Activated naive CD4-positive, alpha-beta T cell treated with anti-CD3 and anti-CD28 coated beads for 36 hours (primary cell): ENCODE results near the gene PDE3A. TPM values are rescaled to one million over a fixed set of nuclear protein-coding genes. Genes with fewer than 3 reads are reported as not detected.

Source experiments
- CTCF ChIA-PET: fragments of 350-600 bp; sonication (Branson Sonifier 250); formaldehyde crosslinking; loops from one replicate; lab custom pipeline; 2021; ENCODE audit warnings: antibody characterized with exemption; lab: Charles Lee
- DNase-seq: peaks from one replicate; pipeline ENCODE4 v3.0.0-alpha.2; 2020
- H3K27ac Mint-ChIP-seq: one replicate; pipeline ENCODE4 v1.8.0; 2021; ENCODE audit warnings: mild to moderate bottlenecking, mixed read lengths
- H3K27me3 Mint-ChIP-seq: one replicate; pipeline ENCODE4 v1.8.0; 2021; ENCODE audit warnings: low read depth, mixed read lengths
- H3K36me3 Mint-ChIP-seq: one replicate; pipeline ENCODE4 v1.8.0; 2021; ENCODE audit warnings: low read depth, mixed read lengths
- H3K4me1 Mint-ChIP-seq: one replicate; pipeline ENCODE4 v1.8.0; 2021; ENCODE audit warnings: low read depth, mixed read lengths
- H3K4me3 Mint-ChIP-seq: one replicate; pipeline ENCODE4 v1.8.0; 2021; ENCODE audit warnings: mild to moderate bottlenecking, moderate library complexity, mixed read lengths
- H3K9me3 Mint-ChIP-seq: one replicate; pipeline ENCODE4 v1.8.0; 2021; ENCODE audit warnings: mixed read lengths
- intact Hi-C: fragments of 100-400 bp; cut with micrococcal nuclease; formaldehyde crosslinking; loops from one replicate; pipeline ENCODE4 v1.15.1; 2023
- total RNA-seq, 2 experiments: library from RNA; stranded (reverse); gene quantifications; one replicate each; pipeline ENCODE4 v1.2.3, GENCODE V29; 2021

Gene PDE3A
- total RNA-seq, 2 experiments from 2014 or later = not detected

- no peak for DNase-seq
- no peaks in the 10 kb centered on the region for H3K27me3 Mint-ChIP-seq
- H3K36me3 Mint-ChIP-seq = no peaks in the 10 kb centered on the region
- no peaks in the 10 kb centered on the region for H3K9me3 Mint-ChIP-seq
- intact Hi-C loops = no loop called here
- H3K27ac Mint-ChIP-seq = no peak overlapping the region
- no peaks in the 10 kb centered on the region for H3K4me1 Mint-ChIP-seq
- CTCF ChIA-PET = no interaction called here
- H3K4me3 Mint-ChIP-seq = no peak overlapping the region
These were observed 66.7 kb downstream of the PDE3A start for GRCh38 chr12:20434996-20435395.

DNA sequence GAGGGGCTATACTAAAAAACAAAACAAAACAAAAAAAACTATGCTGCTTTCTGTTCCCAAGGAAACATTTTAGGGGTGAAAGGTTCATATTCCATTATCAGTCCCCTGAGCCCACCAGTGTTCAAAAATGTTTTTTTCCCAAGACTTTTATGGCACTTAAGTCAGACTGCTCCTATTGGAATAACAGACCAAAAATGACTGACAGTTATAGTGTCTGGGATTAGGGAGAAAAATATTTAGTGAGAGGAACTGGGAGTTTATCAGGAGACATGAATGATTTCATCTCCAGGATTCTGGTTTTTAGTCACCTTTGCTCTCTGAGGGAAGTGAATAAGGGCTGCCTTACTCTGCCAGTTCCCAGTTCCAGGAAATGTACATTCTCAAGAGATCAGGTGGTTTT lies 68.0 kb downstream of the PDE3A start:
- Mint-ChIP-seq H3K4me1 (no peaks in the 10 kb centered on the region), H3K27me3 (no peaks in the 10 kb centered on the region), H3K36me3 (no peaks in the 10 kb centered on the region), H3K27ac (no peak overlapping the region), H3K4me3 (no peak overlapping the region), H3K9me3 (no peaks in the 10 kb centered on the region)
- CTCF ChIA-PET = no interaction called here
- no peak for DNase-seq
- intact Hi-C loops = no loop called here

GRCh38 chr12:20438299-20438779 lies 70.0 kb downstream of the PDE3A start:
- Mint-ChIP-seq H3K36me3 (no peaks in the 10 kb centered on the region), H3K4me1 (no peaks in the 10 kb centered on the region), H3K27me3 (no peaks in the 10 kb centered on the region), H3K9me3 (no peaks in the 10 kb centered on the region), H3K4me3 (no peak overlapping the region), H3K27ac (no peak overlapping the region)
- intact Hi-C loops = no loop called here
- CTCF ChIA-PET = interaction anchor here (0.5 kb wide), 1 partner anchor 12 kb away, joined by 3 read pairs; no protein-coding TSS in a partner anchor
- DNase-seq = no peak

- CTCF ChIA-PET = no interaction called here
- no peak for DNase-seq
- H3K4me1 Mint-ChIP-seq = no peaks in the 10 kb centered on the region
- H3K27me3 Mint-ChIP-seq = no peaks in the 10 kb centered on the region
- no peak overlapping the region for H3K27ac Mint-ChIP-seq
- no peak overlapping the region for H3K4me3 Mint-ChIP-seq
- intact Hi-C loops = no loop called here
- H3K36me3 Mint-ChIP-seq = no peaks in the 10 kb centered on the region
- no peaks in the 10 kb centered on the region for H3K9me3 Mint-ChIP-seq
These were observed 71.3 kb downstream of the PDE3A start for GRCh38 chr12:20439626-20440025.

DNA sequence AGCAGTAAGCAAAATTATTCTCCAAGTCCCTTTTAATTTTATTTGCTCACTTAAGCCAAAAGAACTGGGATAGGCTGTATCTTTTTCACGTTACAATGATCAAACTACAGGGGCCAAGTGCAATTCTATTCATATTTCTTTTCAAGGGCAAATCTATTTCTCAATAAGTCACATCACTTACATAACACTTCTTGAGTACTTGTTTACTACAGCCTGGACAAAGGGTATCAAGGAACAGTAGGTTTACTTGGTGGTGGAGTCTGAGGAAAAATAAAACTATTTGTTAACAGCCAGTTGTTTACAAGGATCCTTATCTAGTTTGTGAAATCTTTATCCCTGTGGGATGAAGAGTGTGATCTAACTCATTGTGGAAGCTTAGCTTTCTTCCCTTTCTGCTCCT lies 72.1 kb downstream of the PDE3A start:
- Mint-ChIP-seq H3K36me3 (no peaks in the 10 kb centered on the region), H3K9me3 (no peaks in the 10 kb centered on the region), H3K4me1 (no peaks in the 10 kb centered on the region), H3K4me3 (no peak overlapping the region), H3K27ac (no peak overlapping the region), H3K27me3 (no peaks in the 10 kb centered on the region)
- CTCF ChIA-PET = no interaction called here
- intact Hi-C loops = no loop called here
- DNase-seq = no peak

GRCh38 chr12:20442322-20442721 lies 74.0 kb downstream of the PDE3A start:
- H3K4me3 Mint-ChIP-seq = no peak overlapping the region
- H3K9me3 Mint-ChIP-seq = no peaks in the 10 kb centered on the region
- no peak overlapping the region for H3K27ac Mint-ChIP-seq
- DNase-seq = no peak
- CTCF ChIA-PET = no interaction called here
- no peaks in the 10 kb centered on the region for H3K36me3 Mint-ChIP-seq
- no peaks in the 10 kb centered on the region for H3K27me3 Mint-ChIP-seq
- no peaks in the 10 kb centered on the region for H3K4me1 Mint-ChIP-seq
- intact Hi-C loops = no loop called here

GRCh38 chr12:20443255-20443654 lies 74.9 kb downstream of the PDE3A start:
- no peak overlapping the region for H3K4me3 Mint-ChIP-seq
- H3K27ac Mint-ChIP-seq = no peak overlapping the region
- no peaks in the 10 kb centered on the region for H3K36me3 Mint-ChIP-seq
- CTCF ChIA-PET = no interaction called here
- no peaks in the 10 kb centered on the region for H3K4me1 Mint-ChIP-seq
- intact Hi-C loops = no loop called here
- no peaks in the 10 kb centered on the region for H3K27me3 Mint-ChIP-seq
- no peak for DNase-seq
- H3K9me3 Mint-ChIP-seq = no peaks in the 10 kb centered on the region

- H3K4me3 Mint-ChIP-seq = no peak overlapping the region
- no peaks in the 10 kb centered on the region for H3K4me1 Mint-ChIP-seq
- no peak overlapping the region for H3K27ac Mint-ChIP-seq
- H3K36me3 Mint-ChIP-seq = no peaks in the 10 kb centered on the region
- no peaks in the 10 kb centered on the region for H3K27me3 Mint-ChIP-seq
- intact Hi-C loops = no loop called here
- CTCF ChIA-PET = no interaction called here
- no peak for DNase-seq
- no peaks in the 10 kb centered on the region for H3K9me3 Mint-ChIP-seq
These were observed 75.5 kb downstream of the PDE3A start for GRCh38 chr12:20443792-20444191.

DNA sequence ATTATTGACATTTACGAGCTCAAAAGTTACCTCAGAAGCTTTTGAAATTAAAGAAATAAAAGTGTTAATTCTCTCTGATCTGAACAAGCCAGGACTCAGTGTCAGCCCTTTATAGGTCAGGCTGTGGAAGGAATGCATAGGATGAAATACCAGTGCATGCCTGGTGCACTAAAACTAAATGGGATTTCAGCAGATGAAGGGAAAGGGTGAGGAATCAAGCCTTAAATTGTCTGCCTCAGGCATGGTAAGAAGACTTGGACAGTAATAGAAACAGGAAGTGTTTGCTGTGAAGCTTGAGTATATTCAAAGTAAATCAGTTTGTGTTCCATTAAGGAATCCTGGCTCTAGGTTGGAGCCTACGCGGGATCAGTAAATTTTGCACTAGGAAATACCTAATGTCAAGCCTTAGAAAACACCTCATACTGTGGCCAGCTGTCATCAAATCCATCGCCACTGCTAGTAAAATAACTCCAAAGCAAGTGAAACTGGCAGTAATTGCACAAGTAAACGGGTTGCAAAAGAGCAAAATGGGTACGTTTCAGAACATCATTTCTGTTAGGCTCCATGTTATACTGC lies 76.3 kb downstream of the PDE3A start:
- no peak for DNase-seq
- H3K27me3 Mint-ChIP-seq = no peaks in the 10 kb centered on the region
- no peak overlapping the region for H3K4me3 Mint-ChIP-seq
- CTCF ChIA-PET = no interaction called here
- H3K36me3 Mint-ChIP-seq = no peaks in the 10 kb centered on the region
- no peaks in the 10 kb centered on the region for H3K4me1 Mint-ChIP-seq
- no peaks in the 10 kb centered on the region for H3K9me3 Mint-ChIP-seq
- H3K27ac Mint-ChIP-seq = no peak overlapping the region
- intact Hi-C loops = no loop called here

DNA sequence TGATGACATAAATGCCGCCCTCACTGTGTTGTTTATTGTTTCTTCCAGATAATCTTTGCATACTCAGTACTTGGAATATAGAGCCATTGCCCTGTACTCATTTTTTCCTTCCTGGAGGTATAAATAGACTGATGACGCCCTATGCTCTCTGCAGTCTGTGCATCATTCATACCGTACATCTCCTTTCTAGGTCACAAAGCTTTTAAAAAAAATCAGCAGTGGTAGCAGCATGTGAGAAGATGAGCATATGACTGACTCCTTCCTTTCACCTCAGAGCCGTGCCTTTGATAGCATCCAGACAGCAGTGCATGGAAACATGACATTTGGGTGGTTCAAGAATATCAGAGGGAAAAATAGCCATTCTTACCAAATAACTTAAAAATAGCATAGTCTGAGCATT lies 77.3 kb downstream of the PDE3A start:
- no peak for DNase-seq
- Mint-ChIP-seq H3K4me3 (no peak overlapping the region), H3K9me3 (no peaks in the 10 kb centered on the region), H3K27ac (no peak overlapping the region), H3K36me3 (no peaks in the 10 kb centered on the region), H3K27me3 (no peaks in the 10 kb centered on the region), H3K4me1 (no peaks in the 10 kb centered on the region)
- CTCF ChIA-PET = no interaction called here
- intact Hi-C loops = no loop called here

- CTCF ChIA-PET = no interaction called here
- H3K4me3 Mint-ChIP-seq = no peak overlapping the region
These were observed 78.5 kb downstream of the PDE3A start for GRCh38 chr12:20446836-20447235.

GRCh38 chr12:20448781-20449180 lies 80.4 kb downstream of the PDE3A start:
- DNase-seq = no peak
- Mint-ChIP-seq H3K27me3 (no peaks in the 10 kb centered on the region), H3K36me3 (no peaks in the 10 kb centered on the region), H3K27ac (no peak overlapping the region), H3K4me1 (no peaks in the 10 kb centered on the region), H3K4me3 (no peak overlapping the region), H3K9me3 (no peaks in the 10 kb centered on the region)
- CTCF ChIA-PET = no interaction called here
- intact Hi-C loops = no loop called here

More at GRCh38 chr12:20446836-20447235, 78.5 kb downstream of the PDE3A start:
- intact Hi-C loops = no loop called here
- Mint-ChIP-seq H3K4me1 (no peaks in the 10 kb centered on the region), H3K36me3 (no peaks in the 10 kb centered on the region), H3K27ac (no peak overlapping the region), H3K9me3 (no peaks in the 10 kb centered on the region), H3K27me3 (no peaks in the 10 kb centered on the region)
- DNase-seq = no peak

DNA sequence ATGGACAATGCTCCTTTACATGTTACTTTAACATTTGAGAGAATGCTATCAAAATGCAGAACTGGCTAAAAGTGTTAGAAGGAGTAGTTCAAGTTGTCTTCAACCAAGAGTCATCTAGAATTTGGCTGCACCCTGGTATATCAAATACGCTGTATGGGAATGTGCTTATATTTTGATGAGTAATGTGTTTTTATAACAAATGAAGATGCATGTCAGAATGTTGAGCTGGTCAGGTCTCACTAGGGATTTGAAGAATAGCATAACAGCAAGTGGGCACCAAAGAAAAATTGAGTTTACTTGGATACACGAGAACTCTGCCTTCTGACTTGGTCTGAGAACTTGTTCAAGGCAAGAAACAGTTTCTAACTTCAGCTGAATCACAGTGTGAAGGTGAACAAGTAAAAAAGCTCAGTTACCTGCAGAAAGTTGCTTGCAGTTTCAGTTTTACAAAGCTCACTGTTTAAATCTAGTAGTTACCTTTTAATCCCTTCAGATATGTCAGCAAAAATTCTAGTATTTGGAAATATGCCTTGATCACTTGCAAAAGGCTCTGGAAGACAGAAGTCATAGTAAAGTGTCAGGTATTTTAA lies 82.3 kb downstream of the PDE3A start:
- no peak for DNase-seq
- no peaks in the 10 kb centered on the region for H3K27me3 Mint-ChIP-seq
- intact Hi-C loops = no loop called here
- H3K4me3 Mint-ChIP-seq = no peak overlapping the region
- H3K36me3 Mint-ChIP-seq = no peaks in the 10 kb centered on the region
- CTCF ChIA-PET = no interaction called here
- no peaks in the 10 kb centered on the region for H3K4me1 Mint-ChIP-seq
- no peak overlapping the region for H3K27ac Mint-ChIP-seq
- H3K9me3 Mint-ChIP-seq = no peaks in the 10 kb centered on the region
